PFSK-1 (cell line): ENCODE results near the gene MIXL1.

Source experiments
- FOXP2 ChIP-seq: optimal IDR thresholded peaks from 2 replicates; pipeline ENCODE3; 2011; ENCODE audit warnings: borderline replicate concordance, control low read depth, inconsistent platforms; ENCODE audit not compliant: insufficient read depth; ENCODE audit errors: extremely low read length, extremely low read depth
- POLR2AphosphoS5 ChIP-seq: IDR thresholded peaks from 2 replicates; pipeline ENCODE4 v1.6.1; 2012; ENCODE audit warnings: low read depth, mild to moderate bottlenecking, control low read depth, low read length, moderate library complexity
- REST ChIP-seq, 2 experiments: IDR thresholded peaks; 2 replicates each; pipeline versions ENCODE4 v1.6.1 to v1.8.0; 2011 to 2012; ENCODE audit warnings: low read depth in 2 of 2, low read length in 2 of 2, control low read depth in 1 of 2, inconsistent platforms in 1 of 2, mild to moderate bottlenecking in 1 of 2, moderate library complexity in 1 of 2; ENCODE audit not compliant: insufficient read depth in 1 of 2
- SIN3A ChIP-seq: IDR thresholded peaks from 2 replicates; pipeline ENCODE4 v1.6.1; 2012; ENCODE audit warnings: mild to moderate bottlenecking, low read length, moderate library complexity, borderline replicate concordance; ENCODE audit not compliant: insufficient read depth
- TAF1 ChIP-seq: IDR thresholded peaks from 2 replicates; pipeline ENCODE4 v1.6.1; 2012; ENCODE audit warnings: low read length, control low read depth, borderline replicate concordance; ENCODE audit not compliant: insufficient read depth

- TF ChIP-seq POLR2AphosphoS5 (no peak), REST (IDR thresholded peaks at IDR 0.05; ENCODE audit: insufficient read depth in 1 of 2, low read depth in 2 of 2, low read length in 2 of 2) (no peak), TAF1 (no peak), SIN3A (no peak), FOXP2 (no peak)
These were observed 3.1 kb downstream of the MIXL1 start for GRCh38 chr1:226226601-226227000.
